Measurements from ENCODE around the gene XBP1. TPM values are rescaled to one million over a fixed set of nuclear protein-coding genes. Genes with fewer than 3 reads are reported as not detected.
"Not testable (repeated sequence)": the region's sequence is repeated elsewhere in the genome, so short reads cannot be mapped to it uniquely, and the experiment has no call there.

The XBP1 gene
- total RNA-seq, 2 experiments from 2014 or later: 128 to 132 TPM

DNA sequence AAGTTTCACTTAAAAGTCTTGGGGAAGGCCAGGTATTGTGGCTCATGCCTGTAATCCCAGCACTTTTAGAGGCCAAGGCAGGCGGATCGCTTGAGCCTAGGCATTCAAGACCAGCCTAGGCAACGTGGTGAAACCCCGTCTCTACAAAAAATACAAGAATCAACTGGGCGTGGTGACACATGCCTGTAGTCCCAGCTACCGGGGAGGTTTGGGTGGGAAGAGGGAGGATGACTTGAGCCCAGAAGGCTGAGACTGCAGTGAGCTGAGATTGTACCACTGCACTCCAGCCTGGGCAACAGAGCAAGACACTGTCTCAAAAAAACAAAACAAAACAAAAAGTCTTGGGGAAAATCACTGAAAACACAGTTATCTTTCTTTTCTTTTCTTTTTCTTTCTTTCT lies 15.4 kb upstream of the XBP1 start:
- H3K4me1 Mint-ChIP-seq (ENCODE audit: low read depth): peaks cover 68% of the 10 kb centered on the region
- intact Hi-C loops (cut with micrococcal nuclease): no loop called here
- POLR2A ChIA-PET: no interaction called here

DNA sequence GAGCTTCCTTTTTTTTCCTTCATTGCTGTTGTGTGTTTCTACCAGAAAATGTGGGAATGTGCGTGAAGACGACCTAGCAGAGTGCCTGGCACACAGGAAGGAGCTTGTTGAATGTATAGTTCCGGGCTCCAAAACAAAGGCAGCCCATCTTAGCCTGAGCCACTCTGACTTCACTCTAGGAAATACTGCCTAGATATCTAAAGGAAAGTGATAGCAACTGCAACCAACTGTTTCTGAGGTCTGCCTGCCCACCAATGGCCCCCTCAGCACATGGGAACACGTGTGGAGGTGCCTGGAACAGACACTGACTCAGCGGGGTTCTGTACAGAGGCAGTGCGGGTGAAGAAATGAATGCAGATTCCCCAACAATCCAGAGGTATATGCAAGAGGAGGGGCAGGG lies 14.7 kb upstream of the XBP1 start:
- peak overlapping the region; percentile 54 for H3K27ac Mint-ChIP-seq
- peaks cover 73% of the 10 kb centered on the region for H3K4me1 Mint-ChIP-seq (ENCODE audit: low read depth)
- no peak for DNase-seq
- ChIA-PET CTCF (interaction anchor here (1.1 to 2.8 kb wide), 2 partner anchors 14 to 225 kb away, joined by 5 to 14 read pairs; no protein-coding TSS in a partner anchor), POLR2A (interaction anchor here (5.5 kb wide), 1 partner anchor 15 kb away, joined by 51 read pairs; the partner anchor contains the start of gene XBP1)
- H3K27me3 Mint-ChIP-seq: no peaks in the 10 kb centered on the region
- no peaks in the 10 kb centered on the region for H3K9me3 Mint-ChIP-seq
- no peak overlapping the region for H3K4me3 Mint-ChIP-seq
- peaks cover 31% of the 10 kb centered on the region for H3K36me3 Mint-ChIP-seq
- intact Hi-C loops (cut with micrococcal nuclease): no loop called here

More for the DNA sequence above, 15.4 kb upstream of the XBP1 start:
- Mint-ChIP-seq H3K27ac (no peak overlapping the region), H3K4me3 (no peak overlapping the region), H3K27me3 (no peaks in the 10 kb centered on the region), H3K9me3 (no peaks in the 10 kb centered on the region), H3K36me3 (peaks cover 31% of the 10 kb centered on the region)
- DNase-seq: no peak
- CTCF ChIA-PET: interaction anchor here (0.7 to 2.8 kb wide), 2 partner anchors 13 to 38 kb away, joined by 3 to 14 read pairs; no protein-coding TSS in a partner anchor

DNA sequence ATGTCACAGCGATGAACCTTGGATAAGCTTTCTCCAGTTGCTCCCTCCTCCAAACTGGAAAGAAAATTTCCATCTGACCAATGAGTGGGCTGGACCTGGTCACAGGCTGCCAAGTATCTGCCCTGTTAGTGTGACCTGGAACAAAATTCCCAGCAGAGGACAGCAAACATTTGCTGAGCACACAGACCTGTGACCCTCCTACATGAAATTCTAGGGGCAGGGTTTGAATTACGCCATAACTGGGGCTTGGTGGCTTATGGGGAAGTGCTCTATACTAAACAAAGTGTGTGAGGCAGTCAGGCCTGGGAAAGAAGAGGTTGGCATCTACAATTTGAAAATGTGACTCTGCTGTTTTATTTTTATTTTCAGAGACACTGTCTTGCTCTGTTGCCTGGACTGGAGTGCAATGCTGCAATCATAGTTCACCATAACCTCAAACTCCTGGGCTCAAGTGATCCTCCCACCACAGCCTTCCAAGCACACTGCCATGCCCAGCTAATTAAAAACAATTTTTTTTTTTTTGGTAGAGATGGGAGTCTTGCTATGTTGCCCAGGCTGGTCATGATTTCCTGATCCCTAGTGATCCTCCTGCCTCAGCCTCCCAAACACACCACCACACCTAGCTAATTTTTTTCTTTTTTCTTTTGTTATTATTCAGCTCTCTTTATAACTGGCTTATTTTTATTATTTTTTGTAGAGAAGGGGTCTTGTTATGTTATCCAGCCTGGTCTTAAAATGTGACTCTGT lies 13.6 kb upstream of the XBP1 start:
- intact Hi-C loops (cut with micrococcal nuclease): loop anchor here (5.0 kb wide), 1 partner anchor 72 kb away; the partner anchor contains the start of genes CHEK2 and HSCB
- H3K36me3 Mint-ChIP-seq: peaks cover 34% of the 10 kb centered on the region

DNA sequence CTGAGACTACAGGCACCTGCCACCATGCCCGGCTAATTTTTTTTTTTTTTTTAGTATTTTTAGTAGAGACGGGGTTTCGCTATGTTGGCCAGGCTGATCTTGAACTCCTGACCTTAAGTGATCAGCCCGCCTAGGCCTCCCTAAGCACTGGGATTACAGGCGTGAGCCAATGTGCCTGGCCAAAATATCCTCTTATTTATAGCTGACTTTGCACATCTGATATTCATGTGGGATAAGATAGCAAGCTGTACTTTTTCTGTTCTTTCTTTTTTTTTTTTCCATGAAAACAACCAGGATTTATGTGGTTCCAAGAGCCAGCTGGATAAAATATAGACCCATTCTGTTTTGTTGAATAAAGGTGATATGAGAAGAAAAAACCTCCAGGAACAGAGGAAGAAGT lies 12.1 kb upstream of the XBP1 start:
- DNase-seq: no peak
- no peaks in the 10 kb centered on the region for H3K9me3 Mint-ChIP-seq
- intact Hi-C loops (cut with micrococcal nuclease): loop anchor here (1.0 to 5.0 kb wide), 2 partner anchors 10 to 70 kb away; partner anchors contain the start of genes CHEK2 and HSCB
- CTCF ChIA-PET: interaction anchor here (1.6 to 2.9 kb wide), 3 partner anchors 12 to 792 kb away, joined by 3 to 41 read pairs (median 8); partner anchors contain the start of gene XBP1
- POLR2A ChIA-PET: interaction anchor here (0.7 to 5.5 kb wide), 5 partner anchors 10 to 893 kb away, joined by 3 to 51 read pairs (median 4); partner anchors contain the start of genes CCDC117, PITPNB and XBP1
- H3K27ac Mint-ChIP-seq: peak overlapping the region; percentile 84
- no peaks in the 10 kb centered on the region for H3K27me3 Mint-ChIP-seq
- H3K36me3 Mint-ChIP-seq: peaks cover 34% of the 10 kb centered on the region
- H3K4me1 Mint-ChIP-seq (ENCODE audit: low read depth): peaks cover 69% of the 10 kb centered on the region
- no peak overlapping the region for H3K4me3 Mint-ChIP-seq

More for the DNA sequence above, 13.6 kb upstream of the XBP1 start:
- no peaks in the 10 kb centered on the region for H3K9me3 Mint-ChIP-seq
- H3K4me1 Mint-ChIP-seq (ENCODE audit: low read depth): peaks cover 77% of the 10 kb centered on the region
- H3K4me3 Mint-ChIP-seq: no peak overlapping the region
- ChIA-PET POLR2A (interaction anchor here (1.0 to 5.5 kb wide), 2 partner anchors 14 to 73 kb away, joined by 3 to 51 read pairs; partner anchors contain the start of genes CHEK2, HSCB and XBP1), CTCF (interaction anchor here (2.8 kb wide), 1 partner anchor 15 kb away, joined by 14 read pairs; no protein-coding TSS in a partner anchor)
- no peak for DNase-seq
- peak overlapping the region; percentile 9 for H3K27ac Mint-ChIP-seq
- no peaks in the 10 kb centered on the region for H3K27me3 Mint-ChIP-seq

DNA sequence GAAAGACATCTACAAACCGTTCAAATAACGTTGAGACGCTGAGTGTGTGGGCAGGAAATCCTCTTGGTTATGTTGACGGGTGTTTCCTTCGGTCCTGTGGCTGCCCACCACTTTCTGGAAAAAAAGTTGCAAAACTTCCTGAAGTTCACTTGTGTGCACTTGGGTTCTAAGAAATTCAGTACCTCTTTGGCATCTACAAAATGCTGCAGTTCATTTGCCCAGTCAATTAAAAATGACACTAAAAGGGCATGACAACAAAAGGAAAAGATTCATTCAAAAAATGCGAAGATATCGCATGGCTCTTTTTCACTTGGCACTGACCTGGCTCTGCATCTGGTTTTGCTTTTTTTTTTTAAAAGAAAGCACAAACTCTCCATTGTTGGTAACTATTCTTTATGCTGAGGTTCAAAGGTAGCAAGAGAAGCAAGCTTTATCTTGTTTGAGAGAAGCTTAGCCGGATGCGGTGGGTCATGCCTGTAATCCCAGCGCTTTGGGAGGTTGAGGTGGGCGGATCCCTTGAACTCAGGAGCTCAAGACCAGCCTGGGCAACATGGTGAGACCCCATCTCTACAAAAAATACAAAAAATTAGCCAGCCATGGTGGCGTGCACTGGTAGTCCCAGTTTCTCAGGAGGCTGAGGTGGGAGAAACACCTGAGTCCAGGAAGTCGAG lies 10.6 kb upstream of the XBP1 start:
- Mint-ChIP-seq H3K4me1 (ENCODE audit: low read depth) (peaks cover 65% of the 10 kb centered on the region), H3K27ac (peak overlapping the region; percentile 84), H3K4me3 (peak overlapping the region; percentile 64), H3K27me3 (no peaks in the 10 kb centered on the region), H3K9me3 (no peaks in the 10 kb centered on the region), H3K36me3 (peaks cover 34% of the 10 kb centered on the region)
- DNase-seq: peak; percentile 60
- intact Hi-C loops (cut with micrococcal nuclease): loop anchor here (1.0 to 5.0 kb wide), 3 partner anchors 12 to 69 kb away; partner anchors contain the start of genes CHEK2 and HSCB
- ChIA-PET POLR2A (interaction anchor here (0.9 to 5.5 kb wide), 6 partner anchors 11 to 217 kb away, joined by 3 to 51 read pairs (median 4); partner anchors contain the start of genes CCDC117 and XBP1), CTCF (interaction anchor here (1.7 to 2.9 kb wide), 2 partner anchors 10 to 211 kb away, joined by 10 to 41 read pairs; partner anchors contain the start of gene XBP1)

DNA sequence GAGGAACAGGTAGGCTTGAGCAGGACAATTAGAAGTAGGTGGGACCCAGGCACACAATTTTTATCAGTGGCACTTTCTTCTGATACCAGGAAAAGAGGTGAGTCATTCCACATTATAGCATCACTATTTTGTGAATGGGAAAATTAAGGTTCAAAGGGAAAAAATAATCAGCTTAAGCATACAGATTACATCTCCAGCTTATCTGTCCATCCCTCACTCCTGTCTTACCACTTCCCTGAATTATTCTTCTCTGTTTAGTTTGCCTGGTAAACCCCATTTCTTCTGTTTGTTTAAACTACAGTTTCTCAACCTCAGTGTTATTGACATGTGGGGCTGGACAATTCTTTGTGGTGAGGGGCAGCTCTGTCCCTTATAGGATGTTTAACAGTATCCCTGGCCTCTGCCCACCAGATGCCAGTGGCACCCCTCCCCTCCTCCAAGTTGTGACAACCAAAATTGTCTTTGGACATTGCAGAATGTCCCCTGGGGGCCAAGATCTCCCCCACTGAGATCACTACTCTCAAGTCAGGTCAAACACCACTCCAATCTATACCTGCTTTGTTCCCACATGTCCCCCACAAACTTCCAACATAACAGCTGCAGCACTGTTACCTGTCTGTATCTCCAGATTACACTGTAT lies 8.5 kb upstream of the XBP1 start:
- no peak for DNase-seq
- Mint-ChIP-seq H3K27ac (no peak overlapping the region), H3K9me3 (no peaks in the 10 kb centered on the region), H3K27me3 (no peaks in the 10 kb centered on the region), H3K4me1 (ENCODE audit: low read depth) (peaks cover 52% of the 10 kb centered on the region), H3K4me3 (no peak overlapping the region), H3K36me3 (peaks cover 18% of the 10 kb centered on the region)
- intact Hi-C loops (cut with micrococcal nuclease): no loop called here
- ChIA-PET CTCF (interaction anchor here (0.7 to 1.0 kb wide), 2 partner anchors 10 to 20 kb away, joined by 3 to 6 read pairs; no protein-coding TSS in a partner anchor), POLR2A (interaction anchor here (0.7 kb wide), 1 partner anchor 8 kb away, joined by 4 read pairs; the partner anchor contains the start of gene XBP1)

DNA sequence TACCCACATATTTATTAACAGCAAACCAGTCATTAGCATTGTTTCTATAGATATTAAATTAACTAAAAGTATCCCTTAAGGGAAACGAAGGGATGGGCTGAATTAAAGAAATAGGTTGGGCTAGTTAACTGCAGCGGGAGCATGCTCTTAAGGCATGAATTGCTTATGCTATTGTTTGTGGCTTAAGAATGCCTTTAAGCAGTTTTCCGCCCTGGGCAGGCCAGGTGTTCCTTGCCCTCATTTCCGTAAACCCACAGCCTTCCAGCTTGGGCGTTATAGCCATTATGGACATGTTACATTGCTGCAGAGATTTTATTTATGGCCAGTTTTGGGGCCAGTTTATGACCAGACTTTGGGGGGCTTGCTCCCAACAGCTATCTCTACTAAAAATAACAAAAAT lies 5.1 kb upstream of the XBP1 start:
- H3K27me3 Mint-ChIP-seq; intact Hi-C loops (cut with micrococcal nuclease); H3K27ac Mint-ChIP-seq; POLR2A ChIA-PET; H3K9me3 Mint-ChIP-seq; H3K4me3 Mint-ChIP-seq; DNase-seq: not testable (repeated sequence)
- Mint-ChIP-seq H3K36me3 (peaks cover 13% of the 10 kb centered on the region), H3K4me1 (ENCODE audit: low read depth) (peaks cover 37% of the 10 kb centered on the region)
- CTCF ChIA-PET: interaction anchor here (0.7 kb wide), 1 partner anchor 121 kb away, joined by 4 read pairs; no protein-coding TSS in a partner anchor

DNA sequence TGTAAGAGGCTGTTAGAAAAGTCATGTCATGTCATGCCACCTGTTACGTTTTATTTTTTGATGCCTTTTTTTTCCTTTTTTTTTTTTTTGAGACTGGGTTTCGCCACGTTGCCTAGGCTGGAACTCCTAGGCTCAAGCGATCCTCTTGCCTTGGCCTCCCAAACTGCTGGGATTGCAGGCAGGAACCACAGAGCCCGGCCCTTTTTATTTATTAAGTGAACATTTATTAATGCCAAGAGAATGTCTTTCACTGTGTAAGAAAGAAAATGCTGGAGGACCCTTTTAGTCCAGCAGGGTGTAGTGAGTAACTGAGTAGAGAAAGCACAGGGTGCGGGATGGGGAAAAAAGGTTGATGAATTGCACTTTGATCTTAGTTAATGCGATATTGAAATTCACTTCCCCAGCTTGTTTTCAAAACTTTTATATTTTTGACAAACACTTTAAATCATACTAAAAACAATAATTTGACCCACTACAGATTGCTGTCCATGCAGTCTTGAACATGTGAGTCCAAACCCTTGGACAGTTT lies 2.3 kb upstream of the XBP1 start:
- no peak for DNase-seq
- peaks cover 26% of the 10 kb centered on the region for H3K36me3 Mint-ChIP-seq
- H3K4me3 Mint-ChIP-seq: peak overlapping the region; percentile 75
- H3K27ac Mint-ChIP-seq: peak overlapping the region; percentile 80
- ChIA-PET CTCF (interaction anchor here (0.6 to 6.5 kb wide), 4 partner anchors 9 to 1034 kb away, joined by 3 to 41 read pairs (median 17); no protein-coding TSS in a partner anchor), POLR2A (interaction anchor here (1.0 to 4.1 kb wide), 4 partner anchors 9 to 61 kb away, joined by 4 to 70 read pairs (median 12); partner anchors contain the start of genes CCDC117, CHEK2 and HSCB)
- intact Hi-C loops (cut with micrococcal nuclease): loop anchor here (1.0 kb wide), 1 partner anchor 10 kb away; no protein-coding TSS in a partner anchor
- no peaks in the 10 kb centered on the region for H3K27me3 Mint-ChIP-seq
- H3K9me3 Mint-ChIP-seq: no peaks in the 10 kb centered on the region
- peaks cover 29% of the 10 kb centered on the region for H3K4me1 Mint-ChIP-seq (ENCODE audit: low read depth)

DNA sequence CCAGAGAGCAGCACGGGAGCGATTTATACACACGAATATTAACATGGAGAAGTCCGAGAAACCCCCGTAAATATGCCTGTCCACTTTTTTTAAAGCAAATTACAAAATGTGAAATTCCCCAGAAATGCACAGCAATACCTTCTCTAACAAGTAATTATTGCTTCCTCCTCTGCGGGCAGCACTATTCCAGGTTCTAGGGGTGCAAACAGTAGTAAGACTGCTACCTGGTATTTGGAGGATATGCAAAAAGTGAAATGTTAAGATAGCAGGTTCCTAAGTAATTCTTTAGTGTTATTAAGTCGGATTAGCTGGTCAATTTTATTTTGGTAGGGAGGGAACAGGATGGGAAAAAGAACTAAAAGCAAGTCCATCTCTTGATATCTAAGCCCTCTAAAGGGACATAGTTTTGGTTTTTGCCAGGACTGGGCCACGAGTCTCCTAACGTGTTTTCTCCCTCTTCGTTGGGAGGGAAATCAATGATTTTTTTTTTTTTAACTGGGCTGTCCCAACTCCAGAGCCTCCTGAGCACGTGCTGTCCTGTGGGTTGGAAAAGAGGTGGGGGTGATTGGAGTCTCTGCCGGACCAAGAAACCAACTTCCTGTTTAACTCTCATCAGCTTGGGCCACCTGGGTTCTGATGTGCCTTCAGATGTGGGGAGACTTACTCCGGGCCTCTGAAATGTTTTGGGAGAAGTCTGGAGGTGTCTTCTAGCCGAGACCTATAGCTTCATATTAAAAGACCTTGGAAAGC lies 1.7 kb upstream of the XBP1 start:
- H3K36me3 Mint-ChIP-seq: peaks cover 32% of the 10 kb centered on the region
- CTCF ChIA-PET: interaction anchor here (0.6 to 6.5 kb wide), 5 partner anchors 10 to 1034 kb away, joined by 3 to 41 read pairs (median 4); no protein-coding TSS in a partner anchor
- peak overlapping the region; percentile 80 for H3K27ac Mint-ChIP-seq
- POLR2A ChIA-PET: interaction anchor here (0.6 to 4.1 kb wide), 5 partner anchors 10 to 376 kb away, joined by 4 to 70 read pairs (median 21); partner anchors contain the start of genes CCDC117, CHEK2 and HSCB
- no peaks in the 10 kb centered on the region for H3K9me3 Mint-ChIP-seq
- H3K4me1 Mint-ChIP-seq (ENCODE audit: low read depth): peaks cover 34% of the 10 kb centered on the region
- no peak for DNase-seq
- intact Hi-C loops (cut with micrococcal nuclease): loop anchor here (1.0 kb wide), 1 partner anchor 10 kb away; no protein-coding TSS in a partner anchor
- H3K4me3 Mint-ChIP-seq: peak overlapping the region; percentile 75
- no peaks in the 10 kb centered on the region for H3K27me3 Mint-ChIP-seq
